Measurements from ENCODE around the gene GABPB1. TPM values are rescaled to one million over a fixed set of nuclear protein-coding genes. Genes with fewer than 3 reads are reported as not detected.

Gene GABPB1
- total RNA-seq, 1 experiment from 2014 or later = 45.0 TPM

DNA sequence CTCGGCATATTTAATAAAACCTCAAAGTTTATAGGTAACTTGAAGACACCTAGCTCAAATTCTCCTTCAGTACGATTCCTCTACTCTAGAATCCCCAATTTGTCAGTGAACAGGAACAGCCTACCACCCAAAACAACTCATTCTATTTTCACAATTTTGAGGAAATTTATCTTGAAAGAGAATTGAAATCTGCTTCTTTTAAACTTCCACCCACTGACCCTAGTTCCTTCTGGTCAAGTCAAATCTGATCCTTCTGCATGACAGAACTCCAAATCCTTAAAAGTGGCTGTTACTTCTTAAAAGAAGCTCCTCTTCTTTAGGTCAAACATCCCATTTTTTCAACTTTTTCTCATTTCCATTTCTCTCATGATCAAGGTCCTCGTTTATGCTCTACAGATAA, 4.4 kb downstream of the GABPB1 start:
- Histone ChIP-seq H4K20me1 (ENCODE audit: control insufficient read depth, insufficient read depth, insufficient read length) (no peaks in the 10 kb centered on the region), H2BK20ac (ENCODE audit: low read depth, low read length, poor library complexity, severe bottlenecking) (no peak overlapping the region), H3K9ac (ENCODE audit: extremely low read depth, insufficient read length, low read length) (no peak overlapping the region), H3K4ac (ENCODE audit: low read depth, low read length) (no peak overlapping the region), H2BK12ac (ENCODE audit: insufficient read length, low read depth, low read length) (no peak overlapping the region), H2AK5ac (ENCODE audit: insufficient read length, low read length) (no peak overlapping the region), H3K9me3 (ENCODE audit: control insufficient read depth, low read depth, low read length) (no peaks in the 10 kb centered on the region), H3K4me2 (ENCODE audit: insufficient read depth, insufficient read length, low read length) (no peak overlapping the region), H3K14ac (ENCODE audit: insufficient read depth, low read length) (no peak overlapping the region), H3K56ac (ENCODE audit: insufficient read length, low read depth, low read length) (no peak overlapping the region), H3T11ph (ENCODE audit: low read length) (no peak overlapping the region), H2BK15ac (ENCODE audit: low read depth, low read length) (no peak overlapping the region), H2BK120ac (ENCODE audit: low read depth, low read length, poor library complexity, severe bottlenecking) (no peak overlapping the region), H2BK5ac (ENCODE audit: insufficient read length, low read length) (no peak overlapping the region), H3K4me1 (ENCODE audit: insufficient read depth, low read length) (no peaks in the 10 kb centered on the region), H4K8ac (replicated peaks; ENCODE audit: insufficient read length, low read depth, low read length) (no peak overlapping the region), H4K91ac (ENCODE audit: insufficient read length, low read depth, low read length) (no peak overlapping the region), H3K27me3 (ENCODE audit: insufficient read depth, low read length) (no peaks in the 10 kb centered on the region), H3K23ac (ENCODE audit: insufficient read length, low read depth, low read length) (no peak overlapping the region), H3K79me1 (ENCODE audit: insufficient read depth, low read depth, low read length, poor library complexity, severe bottlenecking) (no peaks in the 10 kb centered on the region), H4K5ac (ENCODE audit: insufficient read length, low read depth, low read length) (no peak overlapping the region), H3K27ac (ENCODE audit: insufficient read length, low read depth, low read length) (no peak overlapping the region), H3K79me2 (ENCODE audit: insufficient read depth, low read length) (peaks cover 43% of the 10 kb centered on the region; the same call in 1 of the 2 replicates), H3K23me2 (ENCODE audit: insufficient read length, low read depth, low read length, poor library complexity, severe bottlenecking) (no peaks in the 10 kb centered on the region), H2AFZ (ENCODE audit: low read length) (no peak overlapping the region), H3K18ac (ENCODE audit: insufficient read length, low read depth, low read length) (no peak overlapping the region)
- Mint-ChIP-seq H3K4me3 (peak overlapping the region in 1 of 2 experiments; percentile 7; a peak in 1 of 5 replicates), H3K27ac (no peak overlapping the region), H3K9me3 (peaks cover 0 to 2% of the 10 kb centered on the region in 2 experiments; a peak in 1 of 5 replicates), H3K4me1 (peaks cover 22 to 27% of the 10 kb centered on the region in 2 experiments), H3K27me3 (ENCODE audit: low read depth) (no peaks in the 10 kb centered on the region; the same call in 1 of the 2 replicates), H3K36me3 (ENCODE audit: insufficient read depth in 1 of 3, low read depth in 3 of 3) (peaks cover 14 to 26% (median 16%) of the 10 kb centered on the region in 3 experiments)
- no peak for DNase-seq
- WGBS (ENCODE audit: extremely low coverage, insufficient read length, low lambda C conversion rate) = no CpG with 5 or more reads among the region's 3 CpGs
- TF ChIP-seq, protein P1, sequence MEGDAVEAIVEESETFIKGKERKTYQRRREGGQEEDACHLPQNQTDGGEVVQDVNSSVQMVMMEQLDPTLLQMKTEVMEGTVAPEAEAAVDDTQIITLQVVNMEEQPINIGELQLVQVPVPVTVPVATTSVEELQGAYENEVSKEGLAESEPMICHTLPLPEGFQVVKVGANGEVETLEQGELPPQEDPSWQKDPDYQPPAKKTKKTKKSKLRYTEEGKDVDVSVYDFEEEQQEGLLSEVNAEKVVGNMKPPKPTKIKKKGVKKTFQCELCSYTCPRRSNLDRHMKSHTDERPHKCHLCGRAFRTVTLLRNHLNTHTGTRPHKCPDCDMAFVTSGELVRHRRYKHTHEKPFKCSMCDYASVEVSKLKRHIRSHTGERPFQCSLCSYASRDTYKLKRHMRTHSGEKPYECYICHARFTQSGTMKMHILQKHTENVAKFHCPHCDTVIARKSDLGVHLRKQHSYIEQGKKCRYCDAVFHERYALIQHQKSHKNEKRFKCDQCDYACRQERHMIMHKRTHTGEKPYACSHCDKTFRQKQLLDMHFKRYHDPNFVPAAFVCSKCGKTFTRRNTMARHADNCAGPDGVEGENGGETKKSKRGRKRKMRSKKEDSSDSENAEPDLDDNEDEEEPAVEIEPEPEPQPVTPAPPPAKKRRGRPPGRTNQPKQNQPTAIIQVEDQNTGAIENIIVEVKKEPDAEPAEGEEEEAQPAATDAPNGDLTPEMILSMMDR (conservative IDR thresholded peaks at IDR 0.05) = no peak
